ENCODE data around the gene EIF2B2. TPM values are rescaled to one million over a fixed set of nuclear protein-coding genes. Genes with fewer than 3 reads are reported as not detected.
A peak's percentile ranks its signal among the peaks of the same experiment; 100 is the strongest.

The EIF2B2 gene
- total and polyA plus RNA-seq, 9 of the 15 experiments (the other 6 are each of a cell fraction or from before 2014, with no cell fraction given): 10.6 to 94.1 (median 38.9) TPM

DNA sequence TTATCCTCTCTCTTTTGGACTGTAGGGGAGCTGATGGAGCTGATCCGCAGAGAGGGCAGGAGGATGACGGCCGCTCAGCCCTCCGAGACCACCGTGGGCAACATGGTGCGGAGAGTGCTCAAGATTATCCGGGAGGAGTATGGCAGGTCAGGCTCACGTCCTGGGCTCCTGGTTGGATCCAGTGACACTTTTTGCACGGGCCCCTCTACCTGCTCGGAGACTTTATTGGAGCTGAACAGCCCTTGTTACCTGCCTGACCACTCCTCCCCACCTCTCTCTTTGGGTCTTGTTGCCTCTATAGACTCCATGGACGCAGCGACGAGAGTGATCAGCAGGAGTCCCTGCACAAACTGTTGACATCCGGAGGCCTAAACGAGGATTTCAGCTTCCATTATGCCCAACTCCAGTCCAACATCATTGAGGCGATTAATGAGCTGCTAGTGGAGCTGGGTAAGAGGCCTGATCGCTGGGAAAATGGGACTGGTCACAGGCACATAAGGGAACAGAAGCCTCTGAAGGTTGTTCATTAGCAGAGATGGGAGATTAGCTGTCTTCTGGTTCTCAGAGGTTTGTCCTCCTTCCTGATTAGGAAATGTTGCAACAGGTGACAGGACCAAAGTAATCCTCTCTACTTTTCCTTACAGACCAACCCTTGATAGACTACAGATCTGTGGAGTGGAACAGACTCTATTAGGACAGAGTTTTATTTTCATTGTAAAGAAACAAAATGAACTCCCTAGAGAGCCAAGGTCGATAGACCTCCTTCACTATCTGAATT lies 718 bp downstream of the EIF2B2 start:
- TF ChIP-seq SAP30 (IDR thresholded peaks at IDR 0.05; ENCODE audit: borderline replicate concordance, insufficient read depth, low read depth, low read length, poor library complexity, severe bottlenecking): peak; percentile 32
- TF ChIP-seq, protein P1, sequence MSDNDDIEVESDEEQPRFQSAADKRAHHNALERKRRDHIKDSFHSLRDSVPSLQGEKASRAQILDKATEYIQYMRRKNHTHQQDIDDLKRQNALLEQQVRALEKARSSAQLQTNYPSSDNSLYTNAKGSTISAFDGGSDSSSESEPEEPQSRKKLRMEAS (CRISPR knock-in tag; IDR thresholded peaks at IDR 0.05): 0 out of 2 replicates have a peak, but pooled peaks have one; percentile 9
- TF ChIP-seq, protein P2, sequence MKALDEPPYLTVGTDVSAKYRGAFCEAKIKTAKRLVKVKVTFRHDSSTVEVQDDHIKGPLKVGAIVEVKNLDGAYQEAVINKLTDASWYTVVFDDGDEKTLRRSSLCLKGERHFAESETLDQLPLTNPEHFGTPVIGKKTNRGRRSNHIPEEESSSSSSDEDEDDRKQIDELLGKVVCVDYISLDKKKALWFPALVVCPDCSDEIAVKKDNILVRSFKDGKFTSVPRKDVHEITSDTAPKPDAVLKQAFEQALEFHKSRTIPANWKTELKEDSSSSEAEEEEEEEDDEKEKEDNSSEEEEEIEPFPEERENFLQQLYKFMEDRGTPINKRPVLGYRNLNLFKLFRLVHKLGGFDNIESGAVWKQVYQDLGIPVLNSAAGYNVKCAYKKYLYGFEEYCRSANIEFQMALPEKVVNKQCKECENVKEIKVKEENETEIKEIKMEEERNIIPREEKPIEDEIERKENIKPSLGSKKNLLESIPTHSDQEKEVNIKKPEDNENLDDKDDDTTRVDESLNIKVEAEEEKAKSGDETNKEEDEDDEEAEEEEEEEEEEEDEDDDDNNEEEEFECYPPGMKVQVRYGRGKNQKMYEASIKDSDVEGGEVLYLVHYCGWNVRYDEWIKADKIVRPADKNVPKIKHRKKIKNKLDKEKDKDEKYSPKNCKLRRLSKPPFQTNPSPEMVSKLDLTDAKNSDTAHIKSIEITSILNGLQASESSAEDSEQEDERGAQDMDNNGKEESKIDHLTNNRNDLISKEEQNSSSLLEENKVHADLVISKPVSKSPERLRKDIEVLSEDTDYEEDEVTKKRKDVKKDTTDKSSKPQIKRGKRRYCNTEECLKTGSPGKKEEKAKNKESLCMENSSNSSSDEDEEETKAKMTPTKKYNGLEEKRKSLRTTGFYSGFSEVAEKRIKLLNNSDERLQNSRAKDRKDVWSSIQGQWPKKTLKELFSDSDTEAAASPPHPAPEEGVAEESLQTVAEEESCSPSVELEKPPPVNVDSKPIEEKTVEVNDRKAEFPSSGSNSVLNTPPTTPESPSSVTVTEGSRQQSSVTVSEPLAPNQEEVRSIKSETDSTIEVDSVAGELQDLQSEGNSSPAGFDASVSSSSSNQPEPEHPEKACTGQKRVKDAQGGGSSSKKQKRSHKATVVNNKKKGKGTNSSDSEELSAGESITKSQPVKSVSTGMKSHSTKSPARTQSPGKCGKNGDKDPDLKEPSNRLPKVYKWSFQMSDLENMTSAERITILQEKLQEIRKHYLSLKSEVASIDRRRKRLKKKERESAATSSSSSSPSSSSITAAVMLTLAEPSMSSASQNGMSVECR (CRISPR knock-in tag; IDR thresholded peaks at IDR 0.05): 0 out of 2 replicates have a peak, but pooled peaks have one; percentile 36
- no peak for TF ChIP-seq SETDB1 (IDR thresholded peaks at IDR 0.05; ENCODE audit: low read length)
- no peak for TF ChIP-seq ZNF165 (CRISPR knock-in tag; IDR thresholded peaks at IDR 0.05; ENCODE audit: borderline replicate concordance)
- TF ChIP-seq YY1 (IDR thresholded peaks at IDR 0.05; ENCODE audit: borderline replicate concordance in 1 of 3, control insufficient read depth in 1 of 3, extremely low read depth in 1 of 3, insufficient read depth in 3 of 3, insufficient read length in 1 of 3, insufficient replicate concordance in 2 of 3, low read depth in 1 of 3, low read length in 2 of 3): peak in 1 of 3 experiments; percentile 12
- TF ChIP-seq RFX1 (IDR thresholded peaks at IDR 0.05): no peak
- no peak for TF ChIP-seq E2F3 (CRISPR knock-in tag; IDR thresholded peaks at IDR 0.05)
- TF ChIP-seq ZSCAN29 (IDR thresholded peaks at IDR 0.05): no peak
- TF ChIP-seq CHD1 (IDR thresholded peaks at IDR 0.05; ENCODE audit: low read length): peak; percentile 56
- TF ChIP-seq SNIP1 (IDR thresholded peaks at IDR 0.05; ENCODE audit: low read depth): no peak
- no peaks in the 10 kb centered on the region for H3K9me1 ChIP-seq (ENCODE audit: control insufficient read depth, insufficient read depth, low read length)
- ATAC-seq (peak; percentile 10), FAIRE-seq (no peak), DNase-seq (ENCODE audit: extremely low read depth in 1 of 4, low spot score in 3 of 4) (peak in 2 of 4 experiments; percentile 9 to 15)
- peaks cover 5 to 8% of the 10 kb centered on the region in 2 experiments; a peak in 2 of 5 replicates for H3K4me1 ChIP-seq (replicated peaks in 1 of 2; ENCODE audit: control insufficient read depth in 2 of 2, insufficient read depth in 2 of 2, low read length in 2 of 2)
- peak overlapping the region; percentile 69 for H3K27ac ChIP-seq (ENCODE audit: extremely low read depth, low read depth, low read length)
- WGBS (ENCODE audit: insufficient coverage, low coverage, missing lambda C conversion rate): 0% methylated on average over 16 of the region's 18 CpGs
- in situ Hi-C loops (cut with MboI) (no loop called here), intact Hi-C loops (cut with micrococcal nuclease) (loop anchor here (5.0 kb wide), 1 partner anchor 56 kb away; no protein-coding TSS in a partner anchor)
- peak overlapping the region; percentile 95 for H3K4me2 ChIP-seq (ENCODE audit: insufficient read depth, low read length)
- H2AFZ ChIP-seq (ENCODE audit: low read depth, low read length): peak overlapping the region; percentile 94
- peaks cover 21% of the 10 kb centered on the region for H3K79me2 ChIP-seq (ENCODE audit: control insufficient read depth, insufficient read depth, low read length)
- TSS peak; percentile 70 for BruUV-seq (replicated peaks)
- CTCF ChIA-PET (ENCODE audit: low intra/inter-chr PET ratio): no interaction called here
- POLR2A ChIA-PET: interaction anchor here (0.9 to 1.7 kb wide), 4 partner anchors 11 to 66 kb away, joined by 3 to 6 read pairs (median 4); partner anchors contain the start of gene ZC2HC1C
- peaks cover 43% of the 10 kb centered on the region for H3K36me3 ChIP-seq (ENCODE audit: control insufficient read depth, insufficient read depth, low read length)
- peak overlapping the region; percentile 85 for H3K4me3 ChIP-seq
- peak overlapping the region; percentile 75 to 96 for H3K9ac ChIP-seq (ENCODE audit: insufficient read depth in 1 of 2, low read depth in 2 of 2, low read length in 2 of 2)
- H3K9me3 ChIP-seq (replicated peaks; ENCODE audit: control insufficient read depth, insufficient read depth, low read depth, low read length): no peaks in the 10 kb centered on the region; the same call in 1 of the 2 replicates
- H4K20me1 ChIP-seq (replicated peaks; ENCODE audit: control insufficient read depth, insufficient read depth, low read length): no peaks in the 10 kb centered on the region
- no peaks in the 10 kb centered on the region for H3K27me3 ChIP-seq (ENCODE audit: control insufficient read depth in 2 of 2, insufficient read depth in 2 of 2, low read length in 2 of 2)
